GM12878 (cell line): ENCODE results near the gene TRPM3.

ENCODE experiments used
- HDAC2 ChIP-seq: fragments of 200-600 bp; sonication (generic); IDR thresholded peaks from 2 replicates; pipeline ENCODE4 v1.6.1; 2017
- JUNB ChIP-seq: IDR thresholded peaks from 2 replicates; pipeline ENCODE4 v1.6.1; 2016; ENCODE audit warnings: antibody characterized with exemption, mild to moderate bottlenecking
- MEF2A ChIP-seq: IDR thresholded peaks from 2 replicates; pipeline ENCODE4 v1.6.1; 2011; ENCODE audit warnings: low read depth, mild to moderate bottlenecking, low read length, moderate library complexity; ENCODE audit not compliant: insufficient read depth
- POLR2A ChIP-seq: IDR thresholded peaks from 2 replicates; pipeline ENCODE4 v1.6.1; 2011; ENCODE audit warnings: low read depth, mild to moderate bottlenecking, low read length
- POLR2AphosphoS5 ChIP-seq: IDR thresholded peaks from 2 replicates; pipeline ENCODE4 v1.6.1; 2011; ENCODE audit warnings: mild to moderate bottlenecking, low read length, inconsistent platforms
- RAD21 ChIP-seq: IDR thresholded peaks from 2 replicates; pipeline ENCODE4 v1.6.1; 2011; ENCODE audit warnings: mild to moderate bottlenecking, low read depth, low read length, moderate library complexity; ENCODE audit not compliant: insufficient read depth
- TAF1 ChIP-seq: IDR thresholded peaks from 2 replicates; pipeline ENCODE4 v1.6.1; 2011; ENCODE audit warnings: mild to moderate bottlenecking, low read depth, low read length, borderline replicate concordance
- TCF12 ChIP-seq: IDR thresholded peaks from 2 replicates; pipeline ENCODE4 v1.6.1; 2011; ENCODE audit warnings: low read depth, mild to moderate bottlenecking, low read length
- YY1 ChIP-seq: IDR thresholded peaks from 2 replicates; pipeline ENCODE4 v1.6.1; 2011; ENCODE audit warnings: low read depth, mild to moderate bottlenecking, low read length
- TF ChIP-seq, protein P1 (sequence below), 3 experiments: IDR thresholded peaks in 2 of 3; conservative IDR thresholded peaks in 1 of 3; 2 replicates each; pipeline ENCODE4 v1.5.1; 2011; ENCODE audit warnings: low read depth in 3 of 3, low read length in 3 of 3, mild to moderate bottlenecking in 3 of 3, control low read depth in 2 of 3, moderate library complexity in 2 of 3, inconsistent platforms in 1 of 3, mixed read lengths in 1 of 3; ENCODE audit not compliant: control insufficient read depth in 2 of 3, insufficient read depth in 1 of 3; ENCODE audit errors: extremely low read depth in 1 of 3
- TF ChIP-seq, protein P2 (sequence below): IDR thresholded peaks from 2 replicates; pipeline ENCODE4 v1.6.1; 2011; ENCODE audit warnings: low read depth, mild to moderate bottlenecking, low read length, moderate library complexity, borderline replicate concordance; ENCODE audit errors: extremely low read depth
- TF ChIP-seq, protein P3 (sequence below): IDR thresholded peaks from 2 replicates; pipeline ENCODE4 v1.6.1; 2011; ENCODE audit warnings: low read depth, low read length, improper control_type of control experiment, borderline replicate concordance
- TF ChIP-seq, protein P4 (sequence below): IDR thresholded peaks from 2 replicates; pipeline ENCODE4 v1.6.1; 2012; ENCODE audit warnings: mild to moderate bottlenecking, low read depth, low read length

DNA sequence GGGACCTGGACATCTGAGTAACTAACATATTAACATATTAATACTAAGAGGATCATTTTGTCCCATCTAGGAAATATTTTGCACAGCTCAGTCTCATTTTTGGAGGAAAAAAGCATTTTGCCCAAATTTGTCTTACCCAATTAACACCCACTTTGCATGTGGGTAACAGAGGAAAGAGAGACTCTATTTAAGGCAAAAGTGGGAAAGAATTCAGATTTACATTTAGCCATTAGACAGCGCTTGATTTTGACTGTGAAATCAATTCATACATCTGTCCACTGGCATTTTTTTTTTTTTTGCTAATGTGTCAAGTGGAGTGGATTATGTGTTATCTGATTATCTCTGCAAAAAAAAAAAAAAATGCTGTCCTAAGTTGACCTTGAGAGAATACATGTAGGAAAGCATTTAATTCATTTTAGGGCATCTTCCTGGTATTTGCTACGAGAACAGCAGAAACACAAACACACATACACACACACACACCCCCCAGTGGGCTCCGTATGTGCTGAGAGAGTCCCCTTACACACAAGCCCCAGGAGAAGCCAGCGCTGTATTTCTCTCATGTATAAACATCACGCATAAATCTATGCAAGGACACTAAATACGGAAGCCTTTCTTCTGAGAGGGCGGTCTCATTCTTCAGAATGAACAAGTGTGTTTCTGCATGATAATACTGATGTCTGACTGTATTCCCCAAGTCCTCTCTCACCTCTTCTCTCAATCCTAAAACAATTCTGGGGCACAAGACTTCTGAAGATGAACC, 505.0 kb downstream of the TRPM3 start:
- TF ChIP-seq POLR2AphosphoS5: no peak
- TF ChIP-seq HDAC2: no peak
- TF ChIP-seq JUNB: no peak
- TF ChIP-seq, protein P1, sequence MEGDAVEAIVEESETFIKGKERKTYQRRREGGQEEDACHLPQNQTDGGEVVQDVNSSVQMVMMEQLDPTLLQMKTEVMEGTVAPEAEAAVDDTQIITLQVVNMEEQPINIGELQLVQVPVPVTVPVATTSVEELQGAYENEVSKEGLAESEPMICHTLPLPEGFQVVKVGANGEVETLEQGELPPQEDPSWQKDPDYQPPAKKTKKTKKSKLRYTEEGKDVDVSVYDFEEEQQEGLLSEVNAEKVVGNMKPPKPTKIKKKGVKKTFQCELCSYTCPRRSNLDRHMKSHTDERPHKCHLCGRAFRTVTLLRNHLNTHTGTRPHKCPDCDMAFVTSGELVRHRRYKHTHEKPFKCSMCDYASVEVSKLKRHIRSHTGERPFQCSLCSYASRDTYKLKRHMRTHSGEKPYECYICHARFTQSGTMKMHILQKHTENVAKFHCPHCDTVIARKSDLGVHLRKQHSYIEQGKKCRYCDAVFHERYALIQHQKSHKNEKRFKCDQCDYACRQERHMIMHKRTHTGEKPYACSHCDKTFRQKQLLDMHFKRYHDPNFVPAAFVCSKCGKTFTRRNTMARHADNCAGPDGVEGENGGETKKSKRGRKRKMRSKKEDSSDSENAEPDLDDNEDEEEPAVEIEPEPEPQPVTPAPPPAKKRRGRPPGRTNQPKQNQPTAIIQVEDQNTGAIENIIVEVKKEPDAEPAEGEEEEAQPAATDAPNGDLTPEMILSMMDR (IDR thresholded peaks at IDR 0.05 in 2 of 3, conservative IDR thresholded peaks at IDR 0.05 in 1 of 3; ENCODE audit: control insufficient read depth in 2 of 3, extremely low read depth in 1 of 3, insufficient read depth in 1 of 3, low read depth in 3 of 3, low read length in 3 of 3): no peak
- no peak for TF ChIP-seq YY1
- no peak for TF ChIP-seq POLR2A
- TF ChIP-seq RAD21: no peak
- no peak for TF ChIP-seq MEF2A
- TF ChIP-seq, protein P2, sequence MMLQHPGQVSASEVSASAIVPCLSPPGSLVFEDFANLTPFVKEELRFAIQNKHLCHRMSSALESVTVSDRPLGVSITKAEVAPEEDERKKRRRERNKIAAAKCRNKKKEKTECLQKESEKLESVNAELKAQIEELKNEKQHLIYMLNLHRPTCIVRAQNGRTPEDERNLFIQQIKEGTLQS: no peak
- TF ChIP-seq TAF1: no peak
- TF ChIP-seq TCF12: no peak
- TF ChIP-seq, protein P3, sequence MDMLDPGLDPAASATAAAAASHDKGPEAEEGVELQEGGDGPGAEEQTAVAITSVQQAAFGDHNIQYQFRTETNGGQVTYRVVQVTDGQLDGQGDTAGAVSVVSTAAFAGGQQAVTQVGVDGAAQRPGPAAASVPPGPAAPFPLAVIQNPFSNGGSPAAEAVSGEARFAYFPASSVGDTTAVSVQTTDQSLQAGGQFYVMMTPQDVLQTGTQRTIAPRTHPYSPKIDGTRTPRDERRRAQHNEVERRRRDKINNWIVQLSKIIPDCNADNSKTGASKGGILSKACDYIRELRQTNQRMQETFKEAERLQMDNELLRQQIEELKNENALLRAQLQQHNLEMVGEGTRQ: no peak
- TF ChIP-seq, protein P4, sequence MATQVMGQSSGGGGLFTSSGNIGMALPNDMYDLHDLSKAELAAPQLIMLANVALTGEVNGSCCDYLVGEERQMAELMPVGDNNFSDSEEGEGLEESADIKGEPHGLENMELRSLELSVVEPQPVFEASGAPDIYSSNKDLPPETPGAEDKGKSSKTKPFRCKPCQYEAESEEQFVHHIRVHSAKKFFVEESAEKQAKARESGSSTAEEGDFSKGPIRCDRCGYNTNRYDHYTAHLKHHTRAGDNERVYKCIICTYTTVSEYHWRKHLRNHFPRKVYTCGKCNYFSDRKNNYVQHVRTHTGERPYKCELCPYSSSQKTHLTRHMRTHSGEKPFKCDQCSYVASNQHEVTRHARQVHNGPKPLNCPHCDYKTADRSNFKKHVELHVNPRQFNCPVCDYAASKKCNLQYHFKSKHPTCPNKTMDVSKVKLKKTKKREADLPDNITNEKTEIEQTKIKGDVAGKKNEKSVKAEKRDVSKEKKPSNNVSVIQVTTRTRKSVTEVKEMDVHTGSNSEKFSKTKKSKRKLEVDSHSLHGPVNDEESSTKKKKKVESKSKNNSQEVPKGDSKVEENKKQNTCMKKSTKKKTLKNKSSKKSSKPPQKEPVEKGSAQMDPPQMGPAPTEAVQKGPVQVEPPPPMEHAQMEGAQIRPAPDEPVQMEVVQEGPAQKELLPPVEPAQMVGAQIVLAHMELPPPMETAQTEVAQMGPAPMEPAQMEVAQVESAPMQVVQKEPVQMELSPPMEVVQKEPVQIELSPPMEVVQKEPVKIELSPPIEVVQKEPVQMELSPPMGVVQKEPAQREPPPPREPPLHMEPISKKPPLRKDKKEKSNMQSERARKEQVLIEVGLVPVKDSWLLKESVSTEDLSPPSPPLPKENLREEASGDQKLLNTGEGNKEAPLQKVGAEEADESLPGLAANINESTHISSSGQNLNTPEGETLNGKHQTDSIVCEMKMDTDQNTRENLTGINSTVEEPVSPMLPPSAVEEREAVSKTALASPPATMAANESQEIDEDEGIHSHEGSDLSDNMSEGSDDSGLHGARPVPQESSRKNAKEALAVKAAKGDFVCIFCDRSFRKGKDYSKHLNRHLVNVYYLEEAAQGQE: no peak
